GM21423 (cell line): Measurements from ENCODE around the gene DNTT.

Experiments
- ATAC-seq: cut with Tn5 transposase; IDR thresholded peaks from one replicate; pipeline ENCODE4 v1.9.1; 2021; ENCODE audit warnings: mild to moderate bottlenecking, moderate library complexity; ENCODE audit not compliant: unreplicated experiment

The DNTT gene

DNA sequence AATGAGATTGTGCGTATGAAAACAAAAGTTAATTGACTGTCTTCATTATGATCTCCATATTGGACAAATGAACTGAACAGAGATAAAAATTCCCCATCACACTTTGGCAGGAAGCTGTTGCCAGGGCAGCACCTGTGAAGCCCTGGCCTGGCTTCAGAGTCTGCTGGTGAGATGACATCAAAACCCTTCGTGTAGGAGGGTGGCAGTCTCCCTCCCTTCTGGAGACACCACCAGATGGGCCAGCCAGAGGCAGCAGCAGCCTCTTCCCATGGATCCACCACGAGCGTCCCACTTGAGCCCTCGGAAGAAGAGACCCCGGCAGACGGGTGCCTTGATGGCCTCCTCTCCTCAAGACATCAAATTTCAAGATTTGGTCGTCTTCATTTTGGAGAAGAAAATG, at the start of gene DNTT:
DNTT (plus strand) TSS at position 205 of the 400 bp plus-strand sequence; CDS start at position 269, 64 bp downstream.
- no peak for ATAC-seq

DNA sequence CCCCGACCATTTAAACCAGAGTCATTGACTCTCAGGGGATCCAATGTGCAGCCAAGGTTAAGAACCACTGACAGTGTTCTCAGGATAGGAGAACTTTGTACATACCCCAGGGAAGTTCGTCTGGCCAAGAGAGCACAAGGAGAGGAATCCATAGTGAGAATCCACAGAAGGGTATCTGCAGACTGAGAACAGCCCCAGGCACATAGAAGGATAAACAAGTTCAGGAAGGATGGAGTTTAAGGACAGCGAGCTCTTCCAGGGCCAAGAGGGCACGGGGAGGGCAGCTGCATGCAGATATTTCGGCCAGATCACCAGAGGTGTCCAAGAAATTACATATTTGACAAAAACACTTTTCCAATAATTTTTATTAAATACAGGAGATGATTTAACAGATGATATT, 49.3 kb upstream of the DNTT start:
- ATAC-seq: no peak

DNA sequence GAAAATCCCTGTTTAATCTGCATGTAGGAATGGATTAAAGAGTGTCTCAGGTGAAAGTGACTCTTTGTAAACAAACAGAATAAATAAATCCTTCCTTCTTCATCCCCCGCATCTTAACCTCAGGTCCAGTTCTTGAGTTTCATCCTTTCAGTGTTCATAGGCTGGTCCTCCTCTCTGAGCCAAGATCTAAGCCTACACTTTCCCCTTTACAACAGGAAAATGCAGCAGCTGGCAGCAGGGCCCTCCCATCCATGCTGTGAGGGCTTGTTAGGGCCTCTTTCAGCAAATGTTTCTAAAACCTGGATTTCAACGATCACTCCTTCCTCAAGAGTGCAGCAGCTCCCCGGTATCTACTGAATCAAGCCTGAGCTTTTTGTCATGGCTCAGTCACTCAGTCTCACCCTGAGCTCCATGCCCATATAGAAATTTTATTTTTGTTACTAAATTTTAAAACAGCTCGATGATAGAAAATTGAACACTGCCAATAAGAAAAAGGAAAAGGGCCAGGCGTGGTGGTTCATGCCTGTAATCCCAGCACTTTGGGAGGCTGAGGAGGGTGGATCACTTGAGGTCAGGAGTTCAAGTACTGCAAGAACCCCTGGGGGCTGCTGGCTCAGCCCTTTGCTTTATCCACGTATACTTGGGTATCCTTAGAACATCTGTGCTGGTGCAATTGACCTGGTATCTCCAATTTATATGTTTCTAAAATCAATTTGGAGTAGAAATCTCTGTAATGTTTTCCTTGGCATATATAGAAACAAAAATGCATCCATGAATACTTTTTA, 48.5 kb upstream of the DNTT start:
- ATAC-seq: no peak

DNA sequence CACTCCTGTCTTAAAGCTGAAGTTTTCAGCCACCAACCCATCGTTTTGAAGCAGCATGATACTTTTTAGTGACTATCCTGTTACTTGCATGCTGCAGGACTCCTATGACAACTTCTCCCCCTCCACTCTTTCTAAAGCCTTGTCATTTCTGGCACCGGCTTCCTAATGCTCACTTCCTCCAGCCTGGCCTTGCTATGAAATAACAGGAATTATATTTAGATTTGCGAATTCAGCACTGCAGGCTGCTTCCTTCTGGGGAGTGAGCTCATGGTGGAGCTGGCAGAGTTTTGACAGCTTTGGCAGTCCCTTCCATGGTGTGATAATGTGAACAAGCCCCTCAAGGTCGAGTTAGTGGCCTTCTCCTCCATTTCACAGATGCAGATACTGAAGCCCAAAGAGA, 46.3 kb upstream of the DNTT start:
- ATAC-seq: no peak

DNA sequence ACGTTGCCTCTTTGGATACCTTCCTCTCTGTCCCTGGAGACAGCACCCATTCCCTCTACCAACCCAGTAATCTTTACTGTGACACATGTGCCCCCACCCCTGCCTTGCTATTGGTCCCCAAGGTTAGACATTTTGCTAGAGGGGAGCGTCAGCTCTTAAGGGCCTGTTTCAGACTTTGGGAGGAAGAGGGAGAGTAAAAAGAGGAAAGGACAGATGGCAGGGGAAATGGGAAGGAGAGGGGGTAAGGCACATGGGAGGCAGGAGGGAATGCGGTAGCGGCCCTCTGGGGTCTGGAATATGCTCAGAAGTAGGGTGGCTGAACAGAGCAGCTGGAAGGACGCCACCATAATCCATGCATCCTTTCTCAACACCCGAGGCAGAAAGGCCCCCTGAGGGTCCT, 45.1 kb upstream of the DNTT start:
- no peak for ATAC-seq

DNA sequence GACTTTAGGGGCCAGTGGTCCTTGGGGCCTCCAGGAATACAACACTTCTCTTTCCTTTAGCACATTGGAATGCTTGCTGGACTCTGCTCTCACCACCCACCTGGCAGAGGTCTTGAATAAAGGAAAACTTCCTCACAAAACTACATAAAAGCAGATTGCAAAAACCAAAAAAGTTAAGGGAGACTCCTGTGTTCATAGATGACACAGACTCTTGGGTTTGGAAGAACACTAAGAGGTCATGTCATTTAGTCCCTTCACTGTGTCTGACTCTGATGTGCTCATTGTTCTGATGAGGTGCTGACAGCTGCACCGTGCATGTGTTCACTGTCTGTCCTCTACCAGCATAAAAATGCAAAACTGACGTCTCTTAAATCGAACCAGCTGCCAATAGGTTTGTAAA, 44.2 kb upstream of the DNTT start:
- ATAC-seq: no peak

DNA sequence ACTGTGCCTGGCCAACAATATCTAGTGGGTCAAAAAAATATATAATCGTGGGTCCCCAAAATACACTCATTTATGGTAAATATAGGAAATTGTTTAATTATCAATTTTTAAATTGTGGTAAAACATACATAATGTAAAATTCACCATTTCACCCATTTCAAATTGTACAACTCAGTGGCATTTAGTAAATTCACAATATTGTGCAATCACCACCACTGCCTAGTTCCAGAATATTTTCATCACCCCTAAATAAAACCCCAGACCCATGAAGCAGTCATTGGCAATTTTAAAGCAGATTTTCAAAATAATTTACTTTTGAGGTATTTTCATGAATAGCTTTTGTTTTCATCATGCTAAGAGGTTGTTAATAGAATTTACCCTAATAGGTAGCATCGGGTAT, 43.1 kb upstream of the DNTT start:
- no peak for ATAC-seq

DNA sequence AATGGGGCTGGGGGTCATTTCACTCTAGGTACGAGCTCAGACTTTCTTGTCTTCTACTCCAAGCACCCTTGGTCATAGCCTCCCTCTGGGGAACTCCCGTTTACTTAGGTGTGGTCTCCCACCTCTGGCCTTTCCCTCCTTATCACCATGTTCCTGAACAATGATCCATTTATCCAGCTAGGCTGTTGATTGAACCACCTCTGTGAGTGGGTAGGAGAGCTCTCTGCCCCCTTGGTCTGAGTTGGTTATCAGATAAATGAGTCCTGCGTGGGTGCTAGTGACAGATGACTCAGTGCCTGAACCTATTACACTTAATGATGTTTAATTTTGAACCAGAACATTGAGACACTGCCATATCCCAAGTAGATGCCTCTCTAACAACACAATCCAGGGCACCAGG, 42.3 kb upstream of the DNTT start:
- no peak for ATAC-seq

DNA sequence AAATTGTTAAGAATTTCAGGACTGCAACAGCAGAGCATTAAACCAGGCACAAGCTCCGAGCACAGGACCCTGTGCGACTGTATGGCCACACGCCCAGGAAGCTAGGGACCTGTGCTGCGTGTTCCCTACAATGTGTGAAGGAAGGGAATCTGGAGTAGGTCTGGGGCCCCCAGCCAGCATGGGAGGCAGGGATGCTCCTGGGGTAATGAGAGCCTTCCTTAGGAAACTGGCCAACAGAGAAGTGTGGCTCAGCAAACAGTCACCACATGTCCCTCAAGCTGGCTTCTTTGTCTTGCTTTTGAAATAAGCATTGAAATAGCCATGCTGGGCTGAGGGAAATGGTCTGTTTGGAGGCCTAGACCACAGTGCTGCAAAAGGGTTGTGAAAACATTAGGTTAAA, 41.1 kb upstream of the DNTT start:
- no peak for ATAC-seq

DNA sequence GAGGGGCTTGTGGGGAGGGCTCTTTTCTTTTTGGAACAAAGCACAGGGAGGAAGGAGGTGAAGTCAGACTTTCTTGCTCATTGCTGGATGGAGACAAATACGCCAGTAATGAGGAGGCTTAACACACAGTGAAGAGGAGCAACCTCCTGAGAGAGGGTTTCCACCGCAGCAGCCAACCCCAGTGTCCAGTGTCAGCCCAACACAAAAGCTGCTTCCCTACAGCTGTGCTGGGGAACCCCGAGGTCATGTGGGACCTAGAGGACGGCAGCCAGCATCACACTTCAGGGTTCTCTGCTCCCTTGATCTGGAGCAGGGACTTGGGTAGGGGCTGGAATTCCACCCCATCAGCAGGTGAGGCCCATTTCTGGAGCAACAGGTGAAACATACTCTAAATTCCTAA, 40.6 kb upstream of the DNTT start:
- ATAC-seq: no peak

DNA sequence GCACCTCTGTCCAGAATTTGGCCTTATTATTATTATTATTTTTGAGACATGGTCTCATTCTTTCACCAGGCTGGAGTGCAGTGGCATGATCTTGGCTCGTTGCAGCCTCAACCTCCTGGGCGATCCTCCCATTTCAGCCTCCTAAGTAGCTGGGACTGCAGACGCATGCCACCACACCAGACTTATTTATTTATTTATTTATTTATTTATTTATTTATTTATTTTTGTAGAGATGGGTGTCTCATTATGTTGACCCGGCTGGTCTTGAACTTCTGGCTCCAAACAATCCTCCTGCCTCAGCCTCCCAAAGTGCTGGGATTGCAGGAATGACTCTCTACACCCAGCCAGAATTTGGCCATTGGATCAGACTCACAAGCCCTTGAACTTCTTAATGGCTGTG, 39.3 kb upstream of the DNTT start:
- ATAC-seq: no peak

DNA sequence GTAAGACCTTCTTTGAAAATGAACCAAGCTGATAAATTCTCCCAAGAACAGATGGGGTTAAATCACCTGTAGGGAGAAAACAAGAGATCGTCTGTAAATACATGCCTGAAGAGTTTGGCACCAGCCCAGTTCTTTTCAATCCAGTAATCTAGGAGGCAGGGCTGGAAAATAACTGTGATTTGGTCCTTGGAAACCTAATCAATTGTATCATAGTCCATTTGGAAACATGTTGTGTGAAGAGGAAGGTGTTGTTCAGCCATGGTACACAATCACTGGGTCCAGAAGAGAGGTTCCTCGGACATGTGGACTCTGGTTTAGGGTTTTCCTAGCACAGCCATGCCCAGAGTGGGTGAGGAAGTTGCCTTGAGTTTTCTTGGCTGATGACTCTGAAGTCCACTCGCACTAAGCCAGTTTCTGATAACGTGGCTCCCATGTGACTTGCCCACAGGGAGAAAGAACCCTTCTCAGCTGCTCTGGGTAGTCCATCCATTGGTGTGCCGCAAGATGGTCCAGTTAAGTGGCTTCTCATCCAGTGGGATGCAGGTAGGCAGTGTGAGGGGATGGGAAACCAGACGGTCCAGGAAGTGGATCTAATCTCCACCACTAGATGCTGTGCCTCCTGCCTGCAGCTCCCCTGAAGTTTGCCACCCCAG, 38.0 kb upstream of the DNTT start:
- no peak for ATAC-seq

DNA sequence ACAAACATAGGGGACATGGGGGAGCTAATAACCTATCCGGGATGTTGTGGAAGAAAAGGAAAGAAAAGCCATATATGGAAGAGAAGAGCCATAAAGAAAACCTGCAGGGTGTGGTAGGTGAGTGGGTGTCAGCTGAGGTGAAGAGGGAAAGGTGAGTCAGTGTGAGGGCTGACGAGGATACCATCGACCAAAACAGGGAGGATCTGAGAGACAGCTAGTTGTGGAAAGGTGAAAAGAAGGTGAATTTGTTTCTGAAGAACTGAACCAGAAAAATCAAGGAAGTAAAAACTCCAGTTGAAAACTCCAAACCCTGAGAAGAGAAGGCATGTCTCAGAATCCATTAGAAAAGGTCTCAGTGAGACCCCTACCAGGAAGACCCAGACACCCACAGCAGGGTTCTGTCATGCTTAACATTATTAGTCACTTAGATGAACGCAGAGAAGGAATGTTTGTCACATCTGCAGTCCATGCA, 37.0 kb upstream of the DNTT start:
- ATAC-seq: no peak

DNA sequence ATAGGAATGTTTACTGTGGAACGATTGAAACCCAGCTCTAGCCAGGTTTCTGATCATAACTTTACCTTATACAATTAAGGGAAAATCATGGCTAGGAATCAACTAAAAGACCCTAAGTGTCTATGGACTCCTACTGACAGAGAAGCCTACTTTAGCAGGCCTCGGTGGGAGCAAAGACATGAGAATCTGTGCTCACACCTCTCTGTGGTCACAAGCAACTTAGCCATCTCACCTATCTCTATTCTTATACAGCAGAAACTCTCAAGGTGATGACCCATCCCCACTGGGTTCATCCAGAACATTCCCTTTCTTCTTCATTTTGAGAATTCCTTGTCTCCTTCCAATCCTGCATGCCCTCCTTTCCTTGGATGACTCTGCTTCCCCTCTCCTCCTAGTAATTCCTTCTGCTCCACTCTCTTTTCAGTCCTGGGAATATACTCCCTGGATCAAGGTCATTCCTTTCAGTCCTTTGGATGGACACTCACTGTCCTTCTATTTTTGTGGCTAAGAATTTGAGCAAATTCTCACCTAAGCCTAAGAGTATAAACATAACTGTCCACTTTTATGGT, 35.8 kb upstream of the DNTT start:
- ATAC-seq: no peak

DNA sequence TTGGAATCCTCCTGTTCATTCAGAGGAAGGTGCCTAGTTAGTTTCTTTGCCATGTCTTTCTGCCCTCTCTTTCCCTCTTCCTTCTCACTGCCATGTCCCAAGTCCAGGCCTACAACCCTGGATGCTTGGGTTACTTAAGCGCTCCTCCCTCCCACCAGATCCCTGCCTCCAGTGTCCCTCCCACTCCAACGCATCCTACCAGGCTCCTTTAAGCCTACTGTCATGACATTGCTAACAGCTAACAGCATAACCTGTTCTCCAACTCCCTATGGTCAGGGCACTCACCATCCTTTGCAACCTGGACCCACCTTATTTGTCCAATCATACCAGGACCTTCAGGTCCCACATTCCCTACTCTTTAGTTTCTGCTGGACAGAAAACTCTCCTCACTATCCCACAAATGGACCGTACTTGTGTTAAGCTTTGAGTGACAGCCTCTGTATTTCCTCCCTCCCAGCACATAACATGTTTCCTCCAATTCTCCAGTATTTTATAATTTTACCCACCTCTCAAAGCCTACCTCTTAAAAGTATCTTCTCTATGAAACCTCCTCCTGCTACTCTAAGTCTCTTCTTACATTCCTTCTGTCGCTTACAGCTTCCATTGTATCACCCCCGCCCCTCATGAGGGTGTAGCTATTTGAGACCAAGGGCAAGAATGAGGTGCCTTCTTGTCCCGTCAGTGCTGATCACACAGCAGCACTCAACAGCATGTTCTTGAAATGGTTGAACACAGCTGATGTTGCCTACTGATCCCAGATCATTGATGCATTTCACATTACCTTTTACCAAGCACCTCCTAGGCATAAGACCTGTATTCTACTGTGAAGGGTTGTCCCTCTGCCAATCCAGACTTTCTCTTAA, 34.6 kb upstream of the DNTT start:
- ATAC-seq: no peak

DNA sequence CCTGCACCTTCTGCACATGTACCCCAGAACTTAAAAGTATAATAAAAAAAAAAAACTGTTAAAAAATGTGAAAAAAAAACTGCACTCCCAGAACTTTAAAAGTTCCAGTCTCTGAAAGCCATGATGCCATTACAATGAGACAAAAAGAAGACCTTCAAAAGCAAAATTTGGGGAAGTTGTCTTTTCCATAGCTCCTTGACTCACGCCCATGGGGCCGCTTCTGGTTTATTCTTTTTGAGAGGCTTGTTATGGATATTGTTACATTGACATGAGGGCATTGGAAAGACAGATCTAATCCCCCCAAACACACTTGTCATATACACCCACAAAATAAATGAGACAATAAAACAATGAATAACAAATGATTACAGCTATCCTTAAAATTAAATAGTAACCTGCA, 33.7 kb upstream of the DNTT start:
- no peak for ATAC-seq

DNA sequence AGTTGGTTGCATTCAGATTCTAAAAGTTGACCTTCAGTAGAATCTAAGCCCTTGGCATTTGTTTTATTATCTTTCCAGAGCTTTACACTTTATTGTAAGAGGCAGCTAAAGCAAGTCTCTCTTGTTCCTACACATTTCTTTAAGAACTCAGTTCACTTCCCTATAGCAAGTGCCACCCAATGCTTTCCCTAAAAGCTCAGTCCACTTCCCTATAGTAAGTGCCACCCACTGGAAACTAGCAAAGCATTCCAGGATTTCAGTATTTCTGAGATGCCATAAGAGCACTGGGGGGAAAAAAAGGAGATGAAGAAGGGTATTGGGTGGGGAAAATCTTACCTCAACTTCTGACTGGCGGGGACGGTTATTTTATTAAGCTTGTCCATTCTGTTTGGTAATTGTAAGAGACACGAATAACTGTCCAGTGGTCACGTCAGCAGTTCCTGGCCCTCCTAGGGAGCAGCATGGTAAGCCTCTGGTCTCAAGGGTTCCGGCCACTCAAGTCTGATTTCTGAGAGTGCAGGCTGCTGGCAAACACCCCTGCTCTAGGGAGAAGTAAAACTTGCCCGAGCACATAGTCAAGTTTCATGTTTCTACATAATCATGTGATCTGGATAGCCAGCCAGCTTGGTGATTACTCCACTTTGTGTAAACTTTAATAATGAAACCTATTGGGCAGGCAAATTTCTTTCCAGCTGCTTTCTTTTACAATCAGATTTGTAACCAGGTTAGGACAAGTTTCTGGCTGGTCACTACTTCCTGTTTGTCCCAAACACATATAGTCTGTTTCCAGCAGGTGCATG, 33.0 kb upstream of the DNTT start, which contains the start of gene BLNK:
BLNK (minus strand) TSS at position 554 of the 800 bp plus-strand sequence; CDS start at position 383, 171 bp downstream.
- ATAC-seq: peak; percentile 68

DNA sequence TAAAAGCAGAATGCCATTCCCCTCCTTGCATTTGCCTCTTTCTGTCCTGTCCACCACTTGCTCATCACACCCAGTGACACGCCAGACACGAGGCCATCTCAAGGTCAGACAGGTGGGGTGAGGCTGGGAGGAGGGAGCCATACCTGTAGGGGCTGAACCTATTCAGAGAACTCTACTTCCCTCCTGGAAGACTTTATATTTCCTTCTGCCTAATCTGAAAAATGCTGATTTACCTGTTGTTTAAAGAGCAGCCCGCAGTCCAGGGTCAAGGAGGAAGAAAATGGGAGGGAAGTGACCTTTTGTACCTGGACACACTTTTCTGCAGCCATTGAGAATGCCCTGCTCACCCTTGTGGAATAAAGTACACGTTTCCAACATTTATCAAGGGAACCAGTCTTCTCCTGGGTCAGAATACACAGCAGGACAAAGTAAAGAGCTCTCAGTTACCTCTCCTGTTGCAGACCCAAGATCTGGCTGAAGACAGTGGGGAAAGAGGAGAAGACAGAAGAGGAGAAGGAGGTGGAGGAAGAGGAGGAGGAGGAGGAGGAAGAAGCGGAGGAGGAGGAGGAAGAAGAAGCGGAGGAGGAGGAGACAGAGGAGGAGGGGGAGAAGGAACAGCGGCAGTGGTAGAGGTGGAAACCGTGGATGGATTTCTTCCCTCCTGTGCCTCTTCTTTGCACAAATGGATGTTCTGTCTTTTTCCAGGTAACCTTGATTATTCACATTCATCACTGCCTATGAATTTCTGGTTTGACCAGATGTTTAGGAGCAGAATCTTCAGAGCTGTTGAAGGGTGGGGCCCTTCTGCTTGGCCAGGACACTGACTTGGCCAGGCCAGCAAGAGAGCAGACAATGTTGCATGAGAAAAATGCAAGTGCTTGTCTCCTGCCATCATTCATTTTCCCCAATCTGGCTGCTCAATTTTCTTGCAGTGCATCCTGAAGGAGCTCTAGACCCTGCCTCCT, 31.6 kb upstream of the DNTT start:
- ATAC-seq: peak; percentile 2
